ENCODE data around the gene PLA2G4B.

The PLA2G4B gene

DNA sequence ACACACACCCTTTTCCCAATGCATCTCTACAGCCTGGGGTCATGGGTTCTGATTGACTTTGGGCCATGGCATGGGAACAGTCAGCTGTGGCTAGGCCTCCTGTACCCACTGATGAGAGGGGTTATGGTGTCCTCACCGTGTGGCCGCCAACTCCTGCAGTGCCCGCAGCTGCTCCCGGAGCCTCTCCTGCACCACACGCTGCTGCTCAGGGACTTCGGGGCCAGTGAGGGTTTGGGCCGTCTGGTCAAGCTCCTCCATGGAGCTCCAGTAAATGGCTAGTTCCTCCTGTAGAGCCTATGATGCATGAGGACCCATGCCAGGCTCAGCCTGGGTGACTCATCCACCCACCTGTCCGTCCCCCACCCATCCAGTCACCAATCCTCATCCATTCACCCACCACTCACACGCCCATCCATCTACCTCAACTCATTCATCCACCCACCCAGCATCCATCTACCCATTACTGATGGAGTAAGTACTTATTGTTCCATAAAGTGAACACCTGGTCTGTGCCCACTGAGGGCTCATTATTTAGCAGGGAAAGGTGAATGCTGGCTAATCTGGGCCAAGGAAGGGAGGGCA is 33.6 kb downstream of the PLA2G4B start:
- DNase-seq (ENCODE audit: low read depth), result no peak

DNA sequence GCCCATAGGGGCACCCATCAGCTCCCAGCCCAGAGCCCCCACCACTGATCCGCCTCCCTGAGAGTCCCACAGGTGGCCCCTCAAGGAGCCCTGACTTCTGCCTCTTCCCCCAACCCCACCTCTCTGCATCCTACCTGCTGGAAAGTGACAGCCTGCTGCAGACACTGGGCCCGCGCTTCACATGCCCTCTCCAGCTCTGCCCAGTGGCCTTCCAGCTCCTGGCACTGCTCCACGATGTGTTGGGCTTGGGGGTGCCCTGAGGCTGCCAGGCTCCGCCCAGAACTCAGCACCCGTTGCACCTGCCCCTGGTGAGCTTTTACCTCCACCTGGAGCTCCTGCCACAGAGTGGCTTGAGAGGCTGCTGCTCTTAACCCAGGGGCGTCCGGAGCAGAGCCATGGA is 35.1 kb downstream of the PLA2G4B start:
- DNase-seq (ENCODE audit: low read depth), result no peak

DNA sequence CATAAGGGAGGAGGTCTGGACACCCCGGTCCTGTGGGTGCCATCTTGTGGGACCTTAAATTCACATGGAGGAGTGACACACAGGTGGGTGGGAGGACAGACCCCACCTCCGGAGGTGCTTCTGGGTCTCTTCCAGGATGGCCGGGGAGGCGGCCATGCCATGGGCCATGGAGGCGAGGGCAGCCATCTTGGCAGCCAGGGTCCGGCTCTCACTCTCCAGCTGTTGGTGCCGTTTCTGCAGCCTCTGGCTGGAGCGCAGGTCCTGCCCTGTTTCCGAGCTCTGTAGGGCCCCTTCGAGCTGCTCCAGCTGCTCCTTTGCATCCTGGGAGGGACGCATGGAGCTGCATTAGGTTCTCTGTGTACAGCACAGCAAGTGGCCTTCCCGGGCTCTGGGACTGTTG is 36.1 kb downstream of the PLA2G4B start:
- DNase-seq (ENCODE audit: low read depth), result no peak

DNA sequence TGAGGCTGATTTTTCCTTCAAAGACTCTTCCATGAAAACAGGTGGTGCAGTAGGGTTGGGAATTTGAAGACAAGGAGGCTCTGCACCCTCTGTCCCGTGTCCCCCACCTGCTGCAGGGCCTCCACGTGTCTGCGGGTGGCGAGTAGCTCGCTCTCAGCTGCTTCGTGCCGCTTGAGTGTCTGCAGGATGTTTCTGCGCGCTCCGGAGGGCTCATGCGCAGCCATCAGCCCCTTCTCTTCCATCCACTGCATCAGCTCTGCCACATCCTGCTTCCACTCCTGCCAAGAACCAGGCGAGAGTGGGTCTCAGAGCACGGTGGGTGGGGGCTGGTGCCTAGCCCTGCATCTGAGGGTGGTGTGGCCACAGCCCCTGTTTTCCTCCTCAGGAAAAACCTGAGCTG is 37.4 kb downstream of the PLA2G4B start:
- DNase-seq (ENCODE audit: low read depth), result no peak

DNA sequence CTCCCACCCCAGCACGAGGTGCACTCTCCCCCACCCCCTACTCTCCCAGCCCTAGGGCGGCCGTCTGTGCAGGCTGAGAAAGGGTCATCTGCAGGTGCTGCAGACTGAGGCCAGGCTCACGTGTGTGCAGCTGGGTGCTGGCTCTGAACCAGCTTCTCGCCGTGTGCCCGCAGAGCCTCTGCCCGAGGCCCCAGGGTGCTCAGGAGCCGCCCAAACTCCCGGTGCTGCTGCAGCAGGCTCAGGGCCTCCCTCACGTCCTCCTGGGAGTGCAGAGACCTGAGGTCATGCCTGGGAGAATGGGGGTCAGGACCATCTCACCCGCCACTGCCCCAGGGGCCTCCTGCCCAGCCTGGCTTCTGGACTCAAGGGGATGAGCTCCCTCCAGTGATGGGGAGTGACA is 38.0 kb downstream of the PLA2G4B start:
- no peak for DNase-seq (ENCODE audit: low read depth)

DNA sequence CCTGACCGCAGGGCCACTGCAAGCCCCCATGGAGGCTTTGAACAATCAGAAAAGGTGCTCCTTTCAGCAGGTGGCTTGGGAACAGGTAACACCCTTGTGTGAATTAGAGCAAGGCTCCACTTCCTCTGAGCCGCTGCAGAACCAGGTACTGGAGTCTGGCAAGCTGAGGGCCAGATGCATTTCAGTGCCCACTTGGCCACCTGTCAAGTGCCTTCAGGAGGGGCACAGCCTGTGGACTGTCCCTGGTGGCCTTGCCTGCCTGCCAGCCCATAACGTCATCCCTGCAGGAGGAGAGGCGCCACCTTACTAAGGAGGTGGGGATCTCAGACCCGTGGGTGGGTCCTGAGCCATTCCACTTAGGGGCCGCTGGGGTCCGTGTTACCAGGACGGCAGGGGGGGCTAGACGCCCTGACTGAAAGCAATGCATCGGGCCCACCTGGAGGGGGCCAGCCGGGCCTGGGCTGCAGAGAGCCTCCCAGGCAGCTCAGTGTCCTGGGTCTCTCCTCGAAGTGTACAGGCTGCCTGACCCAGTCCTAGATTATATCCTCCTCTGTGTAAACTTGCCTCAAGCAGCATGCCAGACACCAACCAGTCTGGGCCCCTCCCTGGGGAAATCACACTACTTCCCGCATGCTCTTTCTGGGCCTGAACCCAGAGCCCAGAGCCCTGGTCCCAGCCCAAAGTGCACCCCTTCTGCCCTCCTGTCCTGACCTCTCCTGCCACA is 39.1 kb downstream of the PLA2G4B start:
- no peak for DNase-seq (ENCODE audit: low read depth)

DNA sequence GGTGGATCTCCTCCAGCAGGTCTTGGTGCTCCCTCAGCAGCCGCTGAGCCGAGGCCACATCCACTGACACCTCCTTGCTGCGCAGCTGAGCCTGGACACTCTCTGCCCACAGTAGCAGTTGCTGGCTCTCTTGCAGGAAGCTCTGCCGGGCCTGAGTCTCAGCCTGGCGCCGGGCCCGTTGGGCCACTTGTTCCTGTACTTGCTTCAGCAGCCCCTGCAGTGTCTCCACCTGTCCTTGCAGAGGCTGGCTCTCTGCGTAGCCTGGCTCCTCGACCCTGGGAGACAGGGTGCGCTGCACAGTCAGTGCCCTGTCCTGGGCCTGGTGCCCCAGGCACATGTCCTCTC is 39.7 kb downstream of the PLA2G4B start:
- DNase-seq (ENCODE audit: low read depth), result no peak

DNA sequence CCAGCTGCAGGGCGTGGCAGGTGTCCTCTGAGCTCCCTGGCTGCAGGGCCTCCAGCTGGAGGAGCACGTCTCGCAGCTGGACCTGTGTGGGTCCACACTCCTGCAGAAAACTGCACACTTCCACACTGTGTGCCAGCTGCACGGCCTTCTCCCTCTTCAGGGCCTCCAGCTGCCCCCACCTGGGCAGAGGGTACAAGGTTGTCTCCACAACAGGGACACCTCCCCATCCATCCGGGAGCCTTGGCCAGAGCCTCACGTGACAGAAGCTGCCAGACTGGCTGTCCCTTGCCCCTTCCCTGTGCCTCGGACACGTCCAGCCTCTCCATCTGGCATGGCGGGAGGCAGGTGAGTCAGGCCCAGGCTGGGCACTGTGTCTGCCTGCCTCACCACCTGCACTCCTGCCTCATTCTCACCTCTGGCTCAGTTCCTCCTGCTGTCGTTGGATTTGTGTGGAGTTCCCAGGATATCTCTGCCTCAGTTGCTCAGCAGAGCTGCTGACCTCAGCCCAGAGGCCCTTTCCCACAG is 40.7 kb downstream of the PLA2G4B start:
- DNase-seq (ENCODE audit: low read depth), result no peak

DNA sequence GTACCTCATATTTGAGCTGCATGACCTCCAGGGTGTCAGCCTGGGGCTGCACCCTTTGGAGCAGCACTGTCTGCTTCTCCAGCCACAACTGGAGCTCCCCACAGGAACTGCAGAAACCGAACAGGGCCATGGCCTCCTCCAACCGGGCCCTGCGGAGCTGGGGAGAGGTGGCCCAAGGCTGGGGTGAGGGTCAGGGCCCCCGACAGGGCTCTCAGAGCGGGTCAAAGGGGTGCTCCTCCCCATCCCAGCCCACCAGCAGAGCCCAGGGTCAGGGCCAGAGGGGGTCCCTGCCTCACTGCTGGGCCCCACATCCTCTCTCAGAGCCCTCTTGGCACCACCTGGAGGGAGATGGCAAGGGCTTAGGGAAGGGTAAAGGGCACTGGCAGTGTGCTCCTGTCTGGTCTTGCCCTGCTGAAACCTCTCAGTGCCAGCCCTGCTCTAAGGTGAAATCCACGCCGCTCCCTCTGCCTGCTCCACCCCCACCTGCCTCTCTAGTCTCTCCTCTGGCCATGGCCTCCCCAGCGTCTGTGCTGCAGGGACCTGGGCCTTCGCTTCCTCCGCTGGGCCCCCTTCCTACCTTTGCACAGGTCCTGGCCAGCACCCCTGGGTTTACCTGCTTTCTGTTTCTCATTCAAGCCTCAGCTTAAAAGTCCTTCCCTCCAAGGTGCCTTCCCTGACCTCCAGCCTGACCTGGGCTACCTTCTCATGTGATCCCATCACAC is 41.7 kb downstream of the PLA2G4B start:
- DNase-seq (ENCODE audit: low read depth), result no peak

DNA sequence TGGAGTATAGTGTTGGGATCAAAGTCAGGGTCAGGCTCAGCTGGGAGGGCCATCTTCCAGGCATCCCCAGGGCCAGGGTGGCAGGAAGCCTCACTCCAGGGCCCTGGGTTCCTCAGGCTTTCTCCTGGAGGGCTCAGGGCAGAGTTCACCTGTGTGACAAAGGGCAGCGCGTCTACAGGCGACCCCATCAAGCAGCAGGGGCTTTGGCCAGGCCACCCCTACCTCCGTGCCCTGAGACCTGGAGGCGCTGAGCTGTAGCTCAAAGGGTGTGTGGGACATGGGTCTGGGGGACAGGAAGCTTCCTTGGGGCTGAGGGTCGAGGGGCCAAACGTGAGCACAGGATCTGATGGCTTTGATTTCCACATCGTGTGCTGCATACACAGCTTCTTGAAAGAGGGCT is 42.4 kb downstream of the PLA2G4B start:
- no peak for DNase-seq (ENCODE audit: low read depth)

DNA sequence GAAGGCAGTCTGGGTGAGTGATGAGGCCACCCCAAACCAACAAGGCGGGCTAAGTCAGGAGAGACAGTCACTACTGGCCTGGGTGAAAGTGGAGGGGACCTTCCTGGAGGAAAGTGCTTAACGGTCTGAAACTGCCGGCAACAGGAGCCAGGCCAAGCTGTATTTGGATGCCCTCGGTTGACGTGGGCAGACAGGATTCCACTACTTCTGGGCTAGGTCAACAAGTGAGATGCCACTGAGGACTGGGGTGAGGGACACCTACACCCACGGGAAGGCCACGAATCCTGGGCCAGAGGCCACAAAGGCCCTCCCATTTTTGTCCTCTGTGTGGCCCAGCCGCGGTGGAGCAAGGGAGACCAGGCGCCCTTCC is 42.9 kb downstream of the PLA2G4B start:
- no peak for DNase-seq (ENCODE audit: low read depth)

DNA sequence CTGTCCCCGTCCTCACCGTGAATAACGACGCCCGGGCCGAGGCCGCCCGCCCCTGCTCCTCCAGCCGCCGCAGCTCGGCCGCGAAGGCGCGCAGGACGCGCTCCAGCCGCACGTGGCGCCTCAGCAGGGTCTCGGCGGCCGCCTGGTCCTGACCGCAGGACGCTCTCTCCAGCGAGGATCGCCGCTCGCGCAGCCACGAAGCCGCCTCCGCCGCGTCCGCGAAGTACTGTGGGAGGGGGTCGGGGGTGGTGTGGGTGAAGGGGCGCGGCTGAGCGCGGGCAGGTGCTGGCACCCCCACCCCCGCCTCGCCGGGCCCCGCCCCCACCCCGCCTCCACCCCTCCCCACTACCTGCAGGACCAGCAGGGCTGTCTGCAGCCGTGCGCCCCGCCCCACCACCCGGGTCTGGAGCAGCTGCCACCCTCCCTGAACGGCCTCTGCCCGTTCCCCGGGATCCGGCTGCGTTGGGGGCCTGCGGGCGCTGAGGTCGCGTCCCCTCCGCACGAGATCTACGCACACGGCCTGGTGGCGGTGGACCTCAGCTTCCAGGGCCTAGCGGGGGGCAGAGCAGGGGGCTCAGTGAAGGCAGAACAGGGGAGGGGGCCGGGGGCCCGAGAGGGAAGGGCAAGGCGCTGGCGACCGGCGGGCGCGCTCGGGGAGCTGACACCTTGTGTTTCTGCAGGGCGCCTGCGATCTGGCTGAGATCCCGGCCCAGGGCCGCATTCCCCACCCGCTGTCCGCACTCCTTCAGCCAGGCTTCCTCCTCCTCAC is 43.5 kb downstream of the PLA2G4B start:
- DNase-seq (ENCODE audit: low read depth), result no peak

DNA sequence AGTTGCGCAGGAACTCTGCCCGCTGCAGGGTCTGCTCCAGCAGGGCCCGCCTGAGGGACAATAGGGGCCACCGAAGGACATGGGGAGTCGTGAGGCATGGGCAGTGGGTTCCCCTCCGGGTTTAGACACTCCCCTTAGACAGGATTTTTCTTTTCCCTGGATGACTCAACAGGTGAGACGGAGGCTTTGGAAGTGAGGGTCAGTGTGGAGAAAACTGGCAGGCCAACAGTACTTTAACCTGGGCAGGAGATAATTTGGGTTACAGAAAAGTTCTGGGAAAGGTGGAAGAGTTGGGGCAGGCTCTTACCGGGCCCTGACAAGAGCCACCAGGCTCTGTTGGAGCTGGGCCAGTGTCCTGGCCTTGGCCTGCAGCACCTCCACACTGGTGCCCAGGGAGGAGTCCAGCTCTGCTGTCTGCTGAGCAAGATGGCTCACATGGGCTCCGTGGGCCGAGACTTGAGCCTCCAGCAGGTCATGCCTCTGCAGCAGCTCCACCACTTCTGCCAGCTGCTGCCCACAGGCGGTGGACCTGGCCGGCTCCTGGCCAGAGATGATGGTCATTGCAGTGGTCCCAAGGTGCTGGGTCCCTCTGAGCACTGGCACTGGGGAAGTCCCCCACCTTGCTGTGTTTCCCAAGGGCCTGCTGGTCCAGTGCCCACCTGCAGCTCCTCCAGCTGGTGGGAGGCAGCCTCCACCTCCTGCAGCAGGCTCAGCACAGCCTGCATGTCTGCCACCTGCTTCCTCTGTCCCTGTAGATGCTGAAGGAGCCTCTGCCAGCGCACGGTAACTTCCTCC is 44.2 kb downstream of the PLA2G4B start:
- DNase-seq (ENCODE audit: low read depth), result no peak

DNA sequence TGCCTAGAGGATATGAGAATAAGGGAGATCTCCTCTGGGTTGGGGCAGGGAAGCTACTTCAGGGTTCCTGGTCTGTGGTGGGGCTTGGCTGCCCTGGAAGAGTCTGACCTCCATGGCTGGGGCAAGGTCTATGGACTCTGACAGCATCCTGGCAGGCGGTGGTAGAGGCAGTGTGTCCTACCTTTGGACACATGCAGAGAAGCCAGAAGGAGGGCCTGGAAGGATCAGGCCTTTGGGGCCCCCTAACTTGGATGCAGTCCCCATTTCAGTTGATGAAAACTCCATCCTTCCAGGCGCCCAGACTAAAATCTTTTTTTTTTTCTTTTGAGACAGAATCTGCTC is 44.8 kb downstream of the PLA2G4B start:
- DNase-seq (ENCODE audit: low read depth), result no peak

DNA sequence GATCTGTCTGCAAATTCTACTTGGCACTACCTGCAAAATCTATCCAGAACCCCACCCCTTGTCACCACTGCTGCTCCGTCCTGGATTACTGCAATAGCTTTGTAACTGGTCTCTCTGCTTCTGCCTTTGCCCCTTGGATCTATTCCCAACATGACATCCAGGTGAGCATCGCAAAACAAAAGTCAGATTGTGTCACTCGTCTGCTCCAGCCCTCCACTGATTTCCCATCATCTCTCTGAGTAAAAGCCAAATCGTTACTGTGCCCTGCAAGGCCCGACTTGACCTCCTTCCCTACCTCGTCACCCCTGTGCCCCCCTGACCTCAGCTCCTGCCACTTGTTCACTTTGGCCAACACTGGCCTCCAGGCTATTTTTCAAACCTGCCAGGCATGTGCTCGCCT is 45.8 kb downstream of the PLA2G4B start:
- no peak for DNase-seq (ENCODE audit: low read depth)

DNA sequence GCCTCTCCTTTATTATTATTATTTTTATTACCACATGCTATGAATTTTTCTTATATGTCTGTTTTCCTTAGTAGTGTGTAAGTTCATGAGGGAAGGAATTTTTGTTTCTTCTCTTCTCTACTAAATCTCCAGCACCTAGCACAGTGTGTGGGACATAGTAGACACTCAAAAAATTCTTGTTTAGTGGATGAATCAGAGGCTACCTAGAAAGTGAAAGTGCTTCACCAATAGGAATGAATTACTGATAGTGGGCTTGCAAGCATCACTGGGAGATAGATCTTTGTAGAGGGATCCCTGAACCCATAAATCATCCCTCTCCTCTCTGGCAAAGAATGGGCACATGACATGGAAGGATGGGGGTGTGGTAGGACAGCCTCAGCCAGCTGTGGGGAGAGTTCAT is 46.7 kb downstream of the PLA2G4B start:
- DNase-seq (ENCODE audit: low read depth), result no peak

DNA sequence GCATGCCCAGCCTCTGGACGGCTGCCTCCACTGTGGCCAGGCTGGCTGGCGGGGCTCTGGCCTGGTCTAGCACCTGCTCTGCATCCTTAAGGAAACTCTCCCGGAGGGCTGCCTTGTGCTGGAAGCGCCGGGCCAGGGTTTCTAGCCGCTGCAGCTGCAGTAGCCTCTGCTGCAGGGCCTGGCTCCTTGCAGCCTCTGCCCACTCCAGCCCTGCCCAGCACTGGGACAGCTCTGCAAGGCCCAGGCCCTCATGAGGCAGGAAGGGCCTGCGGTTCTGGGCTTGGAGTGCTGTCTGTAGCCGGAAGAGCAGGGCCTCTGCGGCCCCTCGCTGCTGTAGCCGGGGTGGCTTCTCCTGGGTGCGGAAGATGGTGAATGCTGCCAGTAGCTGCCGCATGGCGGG is 47.2 kb downstream of the PLA2G4B start:
- DNase-seq (ENCODE audit: low read depth), result no peak

DNA sequence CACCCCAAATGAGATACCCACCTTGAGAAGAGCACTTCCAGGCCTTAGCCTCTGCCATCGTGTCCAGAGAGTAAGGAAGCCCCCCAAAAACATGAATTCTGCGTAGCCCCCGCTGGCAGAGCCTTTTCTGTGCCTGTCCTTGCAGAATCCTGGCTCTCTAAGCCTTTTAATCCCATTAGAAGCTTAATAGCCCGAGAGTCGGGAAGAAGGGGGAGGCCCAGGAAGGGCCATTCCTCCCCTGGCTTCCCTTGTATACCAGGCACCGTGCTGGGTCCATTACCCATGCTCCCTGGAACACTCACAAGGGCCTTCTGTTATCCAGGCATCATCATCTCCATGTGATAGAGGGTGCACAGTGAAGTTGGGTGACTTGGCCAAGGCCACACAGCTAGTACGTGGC is 48.1 kb downstream of the PLA2G4B start:
- no peak for DNase-seq (ENCODE audit: low read depth)

DNA sequence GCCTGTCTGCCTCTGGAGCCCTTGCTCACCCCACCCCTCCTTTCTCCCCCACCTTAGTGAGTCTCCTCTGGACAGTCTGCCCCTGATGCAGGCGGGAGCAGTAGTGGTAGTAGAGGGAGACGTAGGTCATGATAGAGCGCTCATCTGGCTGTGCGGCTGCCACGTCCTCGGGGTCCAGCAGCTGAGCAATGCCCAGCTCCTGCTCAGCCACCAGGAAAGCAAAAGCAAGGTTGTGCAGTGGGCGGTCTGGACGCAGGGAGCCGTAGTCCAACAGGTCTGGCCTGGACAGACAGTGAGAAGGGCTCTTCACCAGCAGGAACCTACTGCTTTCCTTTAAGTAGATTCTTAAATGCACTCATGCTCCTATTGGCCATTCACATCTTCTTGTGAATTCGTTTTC is 48.5 kb downstream of the PLA2G4B start:
- DNase-seq (ENCODE audit: low read depth), result no peak

DNA sequence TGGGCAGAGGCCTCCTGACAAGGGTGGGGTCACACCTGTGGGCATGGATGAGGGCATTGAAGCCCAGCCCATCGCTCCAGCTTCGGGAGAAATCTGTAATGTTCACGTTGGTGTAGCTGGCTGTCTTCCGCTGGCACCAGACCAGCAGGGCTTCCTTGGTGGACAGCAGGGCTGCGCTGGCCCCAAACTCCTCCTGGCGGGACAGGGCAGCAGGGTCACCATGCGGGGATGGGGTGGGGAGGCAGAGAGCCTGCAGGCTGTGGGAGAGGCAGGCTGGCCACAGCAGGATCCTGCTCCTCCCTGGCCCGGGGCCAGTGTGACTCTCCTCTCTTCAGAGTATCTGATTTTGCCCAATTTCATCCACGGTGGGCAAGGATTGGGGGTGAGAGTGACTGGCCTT is 49.2 kb downstream of the PLA2G4B start:
- no peak for DNase-seq (ENCODE audit: low read depth)

DNA sequence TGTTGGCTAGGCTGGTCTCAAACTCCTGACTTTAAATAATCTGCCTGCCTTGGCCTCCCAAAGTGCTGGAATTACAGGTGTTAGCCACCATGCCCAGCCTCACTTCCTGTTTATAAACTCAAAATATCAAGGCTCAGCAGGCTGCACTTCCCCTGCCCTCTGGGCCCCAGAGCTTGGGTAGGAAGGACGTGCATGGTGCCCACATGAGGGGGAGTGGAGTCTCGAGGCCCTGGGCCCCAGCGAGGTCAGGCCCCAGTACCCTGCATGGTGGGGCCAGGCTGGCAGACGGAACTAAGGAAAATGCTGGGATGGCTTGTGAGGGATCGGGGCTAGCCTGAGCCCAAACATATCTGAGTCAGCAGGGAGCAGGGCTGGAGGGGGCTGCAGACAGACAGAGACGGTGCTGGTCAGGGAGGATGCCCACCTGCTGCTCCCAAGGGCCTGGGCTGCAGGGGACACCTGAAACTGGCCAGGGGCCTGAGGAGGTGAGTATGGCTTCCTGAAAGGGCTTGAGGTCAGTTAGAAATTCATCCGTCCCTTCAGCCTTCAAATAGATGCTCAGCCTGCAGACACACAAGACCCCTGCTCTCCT is 50.1 kb downstream of the PLA2G4B start:
- DNase-seq (ENCODE audit: low read depth), result no peak
